Measurements from ENCODE around the gene KIAA0232. TPM values are rescaled to one million over a fixed set of nuclear protein-coding genes. Genes with fewer than 3 reads are reported as not detected.

The KIAA0232 gene
- total and polyA plus RNA-seq, 9 of the 15 experiments (the other 6 are each of a cell fraction or from before 2014, with no cell fraction given): 3.5 to 17.4 (median 13.0) TPM

- TF ChIP-seq SMARCC2 (IDR thresholded peaks at IDR 0.05; ENCODE audit: low read depth): peak; percentile 90
- TF ChIP-seq NCOR1 (IDR thresholded peaks at IDR 0.05): peak; percentile 87
- no peak for TF ChIP-seq ZNF133 (CRISPR knock-in tag; IDR thresholded peaks at IDR 0.05)
- no peak for TF ChIP-seq GTF2E2 (tag; IDR thresholded peaks at IDR 0.05)
- no peak for TF ChIP-seq HOXB6 (CRISPR knock-in tag; IDR thresholded peaks at IDR 0.05; ENCODE audit: borderline replicate concordance)
- TF ChIP-seq, protein P1, sequence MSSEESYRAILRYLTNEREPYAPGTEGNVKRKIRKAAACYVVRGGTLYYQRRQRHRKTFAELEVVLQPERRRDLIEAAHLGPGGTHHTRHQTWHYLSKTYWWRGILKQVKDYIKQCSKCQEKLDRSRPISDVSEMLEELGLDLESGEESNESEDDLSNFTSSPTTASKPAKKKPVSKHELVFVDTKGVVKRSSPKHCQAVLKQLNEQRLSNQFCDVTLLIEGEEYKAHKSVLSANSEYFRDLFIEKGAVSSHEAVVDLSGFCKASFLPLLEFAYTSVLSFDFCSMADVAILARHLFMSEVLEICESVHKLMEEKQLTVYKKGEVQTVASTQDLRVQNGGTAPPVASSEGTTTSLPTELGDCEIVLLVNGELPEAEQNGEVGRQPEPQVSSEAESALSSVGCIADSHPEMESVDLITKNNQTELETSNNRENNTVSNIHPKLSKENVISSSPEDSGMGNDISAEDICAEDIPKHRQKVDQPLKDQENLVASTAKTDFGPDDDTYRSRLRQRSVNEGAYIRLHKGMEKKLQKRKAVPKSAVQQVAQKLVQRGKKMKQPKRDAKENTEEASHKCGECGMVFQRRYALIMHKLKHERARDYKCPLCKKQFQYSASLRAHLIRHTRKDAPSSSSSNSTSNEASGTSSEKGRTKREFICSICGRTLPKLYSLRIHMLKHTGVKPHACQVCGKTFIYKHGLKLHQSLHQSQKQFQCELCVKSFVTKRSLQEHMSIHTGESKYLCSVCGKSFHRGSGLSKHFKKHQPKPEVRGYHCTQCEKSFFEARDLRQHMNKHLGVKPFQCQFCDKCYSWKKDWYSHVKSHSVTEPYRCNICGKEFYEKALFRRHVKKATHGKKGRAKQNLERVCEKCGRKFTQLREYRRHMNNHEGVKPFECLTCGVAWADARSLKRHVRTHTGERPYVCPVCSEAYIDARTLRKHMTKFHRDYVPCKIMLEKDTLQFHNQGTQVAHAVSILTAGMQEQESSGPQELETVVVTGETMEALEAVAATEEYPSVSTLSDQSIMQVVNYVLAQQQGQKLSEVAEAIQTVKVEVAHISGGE (CRISPR knock-in tag; IDR thresholded peaks at IDR 0.05): no peak
- no peak for TF ChIP-seq ZC3H4 (CRISPR knock-in tag; IDR thresholded peaks at IDR 0.05; ENCODE audit: borderline replicate concordance)
- TF ChIP-seq ZNF444 (CRISPR knock-in tag; IDR thresholded peaks at IDR 0.05): no peak
- TF ChIP-seq DNMT1 (IDR thresholded peaks at IDR 0.05): no peak
- no peak for TF ChIP-seq EZH2 (IDR thresholded peaks at IDR 0.05; ENCODE audit: borderline replicate concordance, low read depth, low read length)
- peak; percentile 56 for TF ChIP-seq VEZF1 (CRISPR knock-in tag; IDR thresholded peaks at IDR 0.05)
- TF ChIP-seq POLR2AphosphoS5 (IDR thresholded peaks at IDR 0.05; ENCODE audit: control insufficient read depth, insufficient read depth, low read depth, low read length): peak; percentile 80
- TF ChIP-seq FOXJ2 (tag; IDR thresholded peaks at IDR 0.05): no peak
- TF ChIP-seq MBD2 (IDR thresholded peaks at IDR 0.05; ENCODE audit: borderline replicate concordance, low read depth): no peak
- peak; percentile 95 for TF ChIP-seq EP300 (IDR thresholded peaks at IDR 0.05; ENCODE audit: low read length)
- TF ChIP-seq ZFP36 (IDR thresholded peaks at IDR 0.05; ENCODE audit: low read depth, low read length, partially characterized antibody): no peak
- TF ChIP-seq, protein P2, sequence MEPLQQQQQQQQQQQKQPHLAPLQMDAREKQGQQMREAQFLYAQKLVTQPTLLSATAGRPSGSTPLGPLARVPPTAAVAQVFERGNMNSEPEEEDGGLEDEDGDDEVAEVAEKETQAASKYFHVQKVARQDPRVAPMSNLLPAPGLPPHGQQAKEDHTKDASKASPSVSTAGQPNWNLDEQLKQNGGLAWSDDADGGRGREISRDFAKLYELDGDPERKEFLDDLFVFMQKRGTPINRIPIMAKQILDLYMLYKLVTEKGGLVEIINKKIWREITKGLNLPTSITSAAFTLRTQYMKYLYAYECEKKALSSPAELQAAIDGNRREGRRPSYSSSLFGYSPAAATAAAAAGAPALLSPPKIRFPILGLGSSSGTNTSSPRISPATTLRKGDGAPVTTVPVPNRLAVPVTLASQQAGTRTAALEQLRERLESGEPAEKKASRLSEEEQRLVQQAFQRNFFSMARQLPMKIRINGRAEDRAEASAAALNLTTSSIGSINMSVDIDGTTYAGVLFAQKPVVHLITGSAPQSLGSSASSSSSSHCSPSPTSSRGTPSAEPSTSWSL (CRISPR knock-in tag; IDR thresholded peaks at IDR 0.05; ENCODE audit: borderline replicate concordance): no peak
- TF ChIP-seq FOSL1 (tag; conservative IDR thresholded peaks at IDR 0.05): peak; percentile 50
- TF ChIP-seq, protein P3, sequence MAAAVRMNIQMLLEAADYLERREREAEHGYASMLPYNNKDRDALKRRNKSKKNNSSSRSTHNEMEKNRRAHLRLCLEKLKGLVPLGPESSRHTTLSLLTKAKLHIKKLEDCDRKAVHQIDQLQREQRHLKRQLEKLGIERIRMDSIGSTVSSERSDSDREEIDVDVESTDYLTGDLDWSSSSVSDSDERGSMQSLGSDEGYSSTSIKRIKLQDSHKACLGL (CRISPR knock-in tag; IDR thresholded peaks at IDR 0.05; ENCODE audit: borderline replicate concordance, poor library complexity, severe bottlenecking): no peak
- TF ChIP-seq NBN (IDR thresholded peaks at IDR 0.05; ENCODE audit: low read depth): no peak
- TF ChIP-seq KDM4B (IDR thresholded peaks at IDR 0.05; ENCODE audit: borderline replicate concordance in 2 of 2, low read depth in 1 of 2): no peak
Measured at GRCh38 chr4:6826781-6827508, 44.4 kb downstream of the KIAA0232 start (continued).

All from K562 (cell line).